HG03159 (cell line): Measurements from ENCODE around the gene CTBP1.

Experiments used
- ATAC-seq: cut with Tn5 transposase; IDR thresholded peaks from one replicate; pipeline ENCODE4 v1.9.1; 2021; ENCODE audit warnings: mild to moderate bottlenecking, moderate library complexity; ENCODE audit not compliant: unreplicated experiment

Gene CTBP1

GRCh38 chr4:1211891-1212545, 36.9 kb downstream of the CTBP1 start:
- ATAC-seq, result no peak

GRCh38 chr4:1211371-1211770, 37.6 kb downstream of the CTBP1 start:
- no peak for ATAC-seq

- no peak for ATAC-seq
Measured at GRCh38 chr4:1210971-1211370, 38.0 kb downstream of the CTBP1 start.

- no peak for ATAC-seq
Measured at GRCh38 chr4:1210241-1210841, 38.6 kb downstream of the CTBP1 start.

- ATAC-seq, result no peak
Measured at GRCh38 chr4:1209821-1210220, 39.1 kb downstream of the CTBP1 start.

GRCh38 chr4:1208970-1209704, 39.8 kb downstream of the CTBP1 start:
- ATAC-seq, result no peak

GRCh38 chr4:1208266-1208961, 40.5 kb downstream of the CTBP1 start:
- ATAC-seq, result no peak

- no peak for ATAC-seq
Measured at GRCh38 chr4:1207603-1208265, 41.2 kb downstream of the CTBP1 start.

- ATAC-seq, result no peak
Measured at GRCh38 chr4:1207157-1207470, 41.8 kb downstream of the CTBP1 start.

GRCh38 chr4:1206299-1207156, 42.4 kb downstream of the CTBP1 start:
- no peak for ATAC-seq

- no peak for ATAC-seq
Measured at GRCh38 chr4:1205586-1206298, 43.2 kb downstream of the CTBP1 start.

- ATAC-seq, result no peak
Measured at GRCh38 chr4:1204828-1205585, 43.9 kb downstream of the CTBP1 start.

GRCh38 chr4:1204286-1204827, 44.6 kb downstream of the CTBP1 start:
- no peak for ATAC-seq

GRCh38 chr4:1203026-1203616, 45.8 kb downstream of the CTBP1 start:
- no peak for ATAC-seq

GRCh38 chr4:1202526-1203011, 46.4 kb downstream of the CTBP1 start:
- ATAC-seq, result no peak

GRCh38 chr4:1201851-1202525, 46.9 kb downstream of the CTBP1 start:
- ATAC-seq, result no peak

GRCh38 chr4:1200425-1201035, 48.4 kb downstream of the CTBP1 start:
- no peak for ATAC-seq
